ENCODE data around the gene SLC4A5.
A peak's percentile ranks its signal among the peaks of the same experiment; 100 is the strongest.
"Not testable (repeated sequence)": the region's sequence is repeated elsewhere in the genome, so short reads cannot be mapped to it uniquely, and the experiment has no call there.

Gene SLC4A5

DNA sequence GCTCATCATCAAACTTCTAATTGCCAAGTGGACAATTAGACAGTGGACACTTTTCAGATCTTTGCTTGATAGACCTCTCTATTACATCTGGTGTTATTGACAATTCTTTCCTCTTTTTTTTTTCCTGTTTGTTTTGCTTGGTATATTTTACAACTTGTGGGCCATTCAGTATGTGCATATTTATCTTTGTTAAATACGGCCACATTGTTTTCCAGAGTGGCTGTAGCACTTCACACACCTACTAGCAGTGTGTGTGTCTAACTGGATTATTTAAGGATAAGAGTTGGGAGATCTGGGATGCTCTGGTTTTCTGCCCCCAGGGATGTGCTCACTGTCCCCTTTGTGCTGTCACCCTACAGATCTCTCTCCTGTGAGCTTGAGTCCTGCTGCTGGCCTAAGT is 4.1 kb upstream of the SLC4A5 start:
- Histone ChIP-seq H3K27me3 (ENCODE audit: insufficient read depth, insufficient read length) (no peaks in the 10 kb centered on the region), H3K36me3 (ENCODE audit: insufficient read depth, insufficient read length, low read length) (no peaks in the 10 kb centered on the region), H3K9me3 (ENCODE audit: insufficient read depth, low read length) (no peaks in the 10 kb centered on the region), H3K4me3 (ENCODE audit: insufficient read length, low read depth) (no peak overlapping the region), H3K4me1 (ENCODE audit: insufficient read depth, insufficient read length) (no peaks in the 10 kb centered on the region), H3K9ac (ENCODE audit: insufficient read length, low read depth) (no peak overlapping the region)
- no peak for TF ChIP-seq YY1 (IDR thresholded peaks at IDR 0.05; ENCODE audit: insufficient read depth, insufficient read length)
- TF ChIP-seq ZNF274 (IDR thresholded peaks at IDR 0.05; ENCODE audit: low read depth, low read length) = no peak
- TF ChIP-seq SUZ12 (IDR thresholded peaks at IDR 0.05; ENCODE audit: extremely low read depth, insufficient read depth, insufficient read length) = no peak
- no peak for DNase-seq (ENCODE audit: low read depth, low spot score)

DNA sequence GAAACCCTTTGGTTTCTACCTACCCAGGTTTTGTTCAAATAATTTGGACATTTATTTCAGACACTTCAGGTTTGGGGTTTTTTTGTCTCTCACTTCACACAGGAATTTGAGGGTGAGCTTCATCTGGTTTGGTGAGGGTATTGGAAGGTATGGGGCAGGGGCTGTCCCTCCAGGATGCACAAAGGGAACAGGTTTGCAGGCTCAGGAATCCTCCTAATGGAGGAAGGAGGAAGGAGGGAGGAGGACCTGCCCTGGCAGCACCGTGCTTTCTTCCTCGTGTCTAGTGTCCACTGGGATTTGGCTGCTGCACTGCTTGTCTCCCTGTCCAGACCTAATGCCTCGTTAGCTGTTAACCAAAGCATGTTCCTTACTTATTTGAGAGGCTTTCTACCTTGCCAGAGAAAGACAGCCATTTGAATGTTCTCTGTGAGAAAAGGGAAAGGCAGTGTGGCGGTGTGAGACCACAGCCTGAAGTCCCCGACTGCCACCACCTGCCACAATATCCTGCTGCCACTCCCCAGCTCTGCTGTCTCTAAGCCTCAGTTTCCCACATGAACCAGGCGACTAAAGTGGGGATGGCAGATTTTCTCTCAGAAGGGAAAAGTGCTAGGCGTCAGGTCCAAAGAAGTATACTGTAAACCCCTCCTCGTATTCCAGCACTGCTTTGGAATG is 2.2 kb upstream of the SLC4A5 start:
- TF ChIP-seq ZNF274 (IDR thresholded peaks at IDR 0.05; ENCODE audit: low read depth, low read length) (no peak), YY1 (IDR thresholded peaks at IDR 0.05; ENCODE audit: insufficient read depth, insufficient read length) (no peak), SUZ12 (IDR thresholded peaks at IDR 0.05; ENCODE audit: extremely low read depth, insufficient read depth, insufficient read length) (no peak)
- Histone ChIP-seq H3K27me3 (ENCODE audit: insufficient read depth, insufficient read length) (no peaks in the 10 kb centered on the region), H3K4me3 (ENCODE audit: insufficient read length, low read depth) (no peak overlapping the region), H3K4me1 (ENCODE audit: insufficient read depth, insufficient read length) (no peaks in the 10 kb centered on the region), H3K9me3 (ENCODE audit: insufficient read depth, low read length) (no peaks in the 10 kb centered on the region), H3K36me3 (ENCODE audit: insufficient read depth, insufficient read length, low read length) (no peaks in the 10 kb centered on the region), H3K9ac (ENCODE audit: insufficient read length, low read depth) (no peak overlapping the region)
- no peak for DNase-seq (ENCODE audit: low read depth, low spot score)

DNA sequence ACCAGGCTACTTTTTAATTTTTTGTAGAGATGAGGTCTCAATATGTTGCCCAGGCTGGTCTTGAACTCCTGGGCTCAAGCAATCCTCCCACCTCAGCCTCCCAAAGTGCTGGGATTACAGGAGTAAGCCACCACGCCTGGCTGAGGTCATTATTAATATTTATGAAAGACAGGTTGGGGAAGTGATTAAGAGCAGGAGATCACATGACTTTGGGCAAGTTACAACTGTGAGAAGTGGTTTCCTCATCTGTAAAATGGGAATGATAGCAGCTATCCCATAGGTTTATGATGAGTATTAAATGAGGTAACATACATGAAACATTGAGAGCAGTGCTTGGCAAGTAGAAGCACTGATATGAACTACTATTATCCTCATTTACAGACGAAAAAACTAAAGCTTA is 7.0 kb downstream of the SLC4A5 start:
- H3K9me3 ChIP-seq (ENCODE audit: insufficient read depth, low read length); H3K36me3 ChIP-seq (ENCODE audit: insufficient read depth, insufficient read length, low read length); DNase-seq (ENCODE audit: low read depth, low spot score); H3K4me1 ChIP-seq (ENCODE audit: insufficient read depth, insufficient read length); H3K4me3 ChIP-seq (ENCODE audit: insufficient read length, low read depth); H3K27me3 ChIP-seq (ENCODE audit: insufficient read depth, insufficient read length); H3K9ac ChIP-seq (ENCODE audit: insufficient read length, low read depth): not testable (repeated sequence)

DNA sequence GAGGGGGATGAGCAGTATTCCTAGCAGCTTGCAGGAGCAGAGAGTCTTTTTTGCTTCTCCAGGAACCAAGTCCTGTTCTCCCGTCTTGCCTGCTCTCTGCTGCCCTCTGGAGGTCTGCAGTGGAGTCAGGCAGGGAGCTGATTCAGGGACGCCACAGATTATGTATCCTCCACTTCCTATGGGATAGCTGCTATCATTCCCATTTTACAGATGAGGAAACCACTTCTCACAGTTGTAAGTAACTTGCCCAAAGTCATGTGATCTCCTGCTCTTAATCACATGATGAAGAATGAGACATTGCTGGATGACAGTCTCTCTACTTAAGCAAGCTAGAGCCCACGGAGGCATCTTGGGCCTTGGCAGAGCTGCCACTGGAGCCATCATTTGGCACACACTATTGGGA is 8.3 kb downstream of the SLC4A5 start:
- no peak overlapping the region for H3K9ac ChIP-seq (ENCODE audit: insufficient read length, low read depth)
- H3K4me3 ChIP-seq (ENCODE audit: insufficient read length, low read depth) = no peak overlapping the region
- peak; percentile 76 for DNase-seq (ENCODE audit: low read depth, low spot score)
- no peaks in the 10 kb centered on the region for H3K9me3 ChIP-seq (ENCODE audit: insufficient read depth, low read length)
- H3K27me3 ChIP-seq (ENCODE audit: insufficient read depth, insufficient read length) = no peaks in the 10 kb centered on the region
- H3K4me1 ChIP-seq (ENCODE audit: insufficient read depth, insufficient read length) = no peaks in the 10 kb centered on the region
- TF ChIP-seq ZNF274 (IDR thresholded peaks at IDR 0.05; ENCODE audit: low read depth, low read length) (no peak), SUZ12 (IDR thresholded peaks at IDR 0.05; ENCODE audit: extremely low read depth, insufficient read depth, insufficient read length) (no peak), YY1 (IDR thresholded peaks at IDR 0.05; ENCODE audit: insufficient read depth, insufficient read length) (no peak)
- H3K36me3 ChIP-seq (ENCODE audit: insufficient read depth, insufficient read length, low read length) = peaks cover 15% of the 10 kb centered on the region

DNA sequence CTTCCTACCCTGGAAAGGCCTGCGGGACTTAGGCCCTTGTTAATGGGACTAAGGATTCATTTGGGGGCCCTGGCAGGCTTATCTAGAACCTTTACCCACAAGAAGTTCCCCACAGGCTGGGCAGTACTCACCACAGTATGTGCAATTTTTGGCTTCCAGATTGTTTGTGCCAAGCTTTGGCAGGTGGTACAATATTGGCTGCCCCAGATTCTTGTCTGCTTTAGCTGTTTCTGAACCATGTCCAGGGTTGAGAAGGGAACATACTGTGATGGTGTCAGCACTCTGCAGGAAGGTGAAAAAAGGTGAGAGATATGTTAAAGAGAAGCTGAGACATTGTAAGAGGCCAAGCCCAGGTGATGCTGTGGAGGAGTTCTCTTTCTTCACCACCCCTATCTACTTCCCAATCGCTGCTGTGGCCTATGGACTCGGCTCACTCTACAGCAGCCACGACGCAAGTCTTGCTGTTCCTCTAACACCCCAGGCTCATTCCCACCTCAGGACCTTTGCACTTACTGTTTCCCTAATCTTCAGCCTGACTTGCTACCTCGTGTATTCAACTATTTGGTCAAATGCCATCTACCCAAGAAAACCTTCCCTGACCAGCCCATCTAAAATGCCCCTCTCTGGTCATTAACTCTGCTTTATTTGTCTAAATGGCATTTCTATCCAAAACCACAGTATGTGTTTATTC is 9.2 kb downstream of the SLC4A5 start:
- H3K4me3 ChIP-seq (ENCODE audit: insufficient read length, low read depth) = no peak overlapping the region
- no peaks in the 10 kb centered on the region for H3K4me1 ChIP-seq (ENCODE audit: insufficient read depth, insufficient read length)
- no peak for DNase-seq (ENCODE audit: low read depth, low spot score)
- no peaks in the 10 kb centered on the region for H3K27me3 ChIP-seq (ENCODE audit: insufficient read depth, insufficient read length)
- H3K9me3 ChIP-seq (ENCODE audit: insufficient read depth, low read length) = no peaks in the 10 kb centered on the region
- TF ChIP-seq SUZ12 (IDR thresholded peaks at IDR 0.05; ENCODE audit: extremely low read depth, insufficient read depth, insufficient read length) (no peak), ZNF274 (IDR thresholded peaks at IDR 0.05; ENCODE audit: low read depth, low read length) (no peak), YY1 (IDR thresholded peaks at IDR 0.05; ENCODE audit: insufficient read depth, insufficient read length) (no peak)
- H3K9ac ChIP-seq (ENCODE audit: insufficient read length, low read depth) = no peak overlapping the region
- H3K36me3 ChIP-seq (ENCODE audit: insufficient read depth, insufficient read length, low read length) = peaks cover 17% of the 10 kb centered on the region

DNA sequence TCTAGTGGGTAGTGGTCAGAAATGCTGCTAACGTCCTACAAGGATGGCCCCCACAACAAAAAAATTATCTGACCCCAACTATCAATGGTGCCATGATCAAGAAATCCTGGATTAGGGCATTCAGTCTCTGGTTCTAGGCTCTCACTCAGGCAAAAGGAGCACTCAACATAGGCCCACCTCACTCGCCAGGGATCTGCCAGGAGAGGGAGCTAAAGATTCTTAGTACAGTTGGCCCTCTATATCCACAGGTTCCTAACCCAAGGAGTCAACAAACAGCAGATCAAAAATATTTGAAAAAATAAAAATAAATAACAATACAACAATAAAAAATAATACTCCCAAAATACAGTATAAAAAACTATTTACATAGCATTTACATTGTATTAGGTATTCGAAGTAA is 10.0 kb downstream of the SLC4A5 start:
- Histone ChIP-seq H3K4me3 (ENCODE audit: insufficient read length, low read depth) (no peak overlapping the region), H3K27me3 (ENCODE audit: insufficient read depth, insufficient read length) (no peaks in the 10 kb centered on the region), H3K9me3 (ENCODE audit: insufficient read depth, low read length) (no peaks in the 10 kb centered on the region), H3K9ac (ENCODE audit: insufficient read length, low read depth) (no peak overlapping the region), H3K4me1 (ENCODE audit: insufficient read depth, insufficient read length) (no peaks in the 10 kb centered on the region), H3K36me3 (ENCODE audit: insufficient read depth, insufficient read length, low read length) (peaks cover 17% of the 10 kb centered on the region)
- no peak for TF ChIP-seq ZNF274 (IDR thresholded peaks at IDR 0.05; ENCODE audit: low read depth, low read length)
- TF ChIP-seq YY1 (IDR thresholded peaks at IDR 0.05; ENCODE audit: insufficient read depth, insufficient read length) = no peak
- TF ChIP-seq SUZ12 (IDR thresholded peaks at IDR 0.05; ENCODE audit: extremely low read depth, insufficient read depth, insufficient read length) = no peak
- DNase-seq (ENCODE audit: low read depth, low spot score) = peak; percentile 39

DNA sequence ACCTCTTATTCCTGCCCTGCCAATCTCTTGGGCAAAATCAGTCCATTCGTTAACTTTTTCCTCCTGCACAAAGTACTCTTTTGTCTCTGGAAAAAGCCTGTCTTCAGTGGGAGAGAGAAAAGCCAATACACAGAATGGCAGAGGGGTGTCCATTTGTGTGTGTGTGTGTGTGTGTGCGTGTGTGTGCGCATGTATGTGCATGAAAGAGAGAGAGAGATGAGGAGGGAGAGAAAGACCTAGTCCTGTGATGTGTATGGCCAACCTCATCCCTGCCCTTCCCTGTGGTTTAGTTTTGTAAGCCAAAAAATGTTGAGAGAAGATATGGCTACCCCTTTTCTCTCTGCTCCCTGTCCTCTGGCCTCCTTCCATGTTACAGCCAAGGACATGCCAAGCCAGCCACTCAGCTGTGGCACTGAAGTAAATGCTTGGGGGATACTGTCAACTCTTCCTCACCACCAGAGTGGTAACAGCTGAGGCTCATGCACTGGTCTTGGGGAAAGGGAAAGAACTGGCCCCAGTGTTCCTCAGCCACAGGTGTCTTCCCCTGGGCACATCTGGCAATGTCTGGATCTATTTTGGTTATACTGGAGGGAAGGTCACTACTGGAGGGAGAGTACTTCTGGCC is 10.6 kb downstream of the SLC4A5 start:
- TF ChIP-seq ZNF274 (IDR thresholded peaks at IDR 0.05; ENCODE audit: low read depth, low read length) (no peak), SUZ12 (IDR thresholded peaks at IDR 0.05; ENCODE audit: extremely low read depth, insufficient read depth, insufficient read length) (no peak), YY1 (IDR thresholded peaks at IDR 0.05; ENCODE audit: insufficient read depth, insufficient read length) (no peak)
- H3K27me3 ChIP-seq (ENCODE audit: insufficient read depth, insufficient read length) = no peaks in the 10 kb centered on the region
- H3K9me3 ChIP-seq (ENCODE audit: insufficient read depth, low read length) = no peaks in the 10 kb centered on the region
- peaks cover 4% of the 10 kb centered on the region for H3K4me1 ChIP-seq (ENCODE audit: insufficient read depth, insufficient read length)
- H3K36me3 ChIP-seq (ENCODE audit: insufficient read depth, insufficient read length, low read length) = peaks cover 17% of the 10 kb centered on the region
- no peak for DNase-seq (ENCODE audit: low read depth, low spot score)
- H3K9ac ChIP-seq (ENCODE audit: insufficient read length, low read depth) = no peak overlapping the region
- H3K4me3 ChIP-seq (ENCODE audit: insufficient read length, low read depth) = no peak overlapping the region

All from NT2/D1 (cell line).